ENCODE data around the gene MCTP2. TPM values are rescaled to one million over a fixed set of nuclear protein-coding genes. Genes with fewer than 3 reads are reported as not detected.

The MCTP2 gene
- total and polyA plus RNA-seq, 12 donors = 0.24 to 8.3 (median 0.89) TPM

DNA sequence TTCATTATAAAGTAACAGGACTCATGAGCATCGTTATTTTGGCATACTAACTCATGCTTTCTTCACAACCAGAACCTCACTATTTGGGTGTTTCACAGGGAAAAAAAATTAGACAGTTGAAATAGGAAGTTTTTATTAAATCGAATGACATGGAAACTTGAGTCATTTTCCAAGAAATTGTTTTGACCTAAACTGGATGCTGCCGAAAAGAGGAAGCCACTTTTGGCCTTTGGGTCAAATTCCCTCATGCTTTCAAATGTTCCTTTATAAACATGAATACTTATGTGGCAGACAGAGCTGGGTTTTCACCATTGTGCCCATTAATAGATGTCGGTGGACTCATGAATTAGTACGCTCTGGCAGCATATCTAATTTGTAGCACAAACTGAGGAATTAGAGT lies 224.9 kb downstream of the MCTP2 start:
- peaks cover 0 to 5% (median 0%) of the 10 kb centered on the region in 7 donors for H3K27me3 ChIP-seq
- H3K4me3 ChIP-seq = no peak overlapping the region
- H3K4me1 ChIP-seq = no peaks in the 10 kb centered on the region
- H3K9me3 ChIP-seq = no peaks in the 10 kb centered on the region
- intact Hi-C loops (cut with DNase I) = no loop called here
- H3K36me3 ChIP-seq = peaks cover 0 to 6% (median 0%) of the 10 kb centered on the region in 9 donors
- no peak for ATAC-seq
- no peak overlapping the region for H3K27ac ChIP-seq
- TF ChIP-seq, protein P1, sequence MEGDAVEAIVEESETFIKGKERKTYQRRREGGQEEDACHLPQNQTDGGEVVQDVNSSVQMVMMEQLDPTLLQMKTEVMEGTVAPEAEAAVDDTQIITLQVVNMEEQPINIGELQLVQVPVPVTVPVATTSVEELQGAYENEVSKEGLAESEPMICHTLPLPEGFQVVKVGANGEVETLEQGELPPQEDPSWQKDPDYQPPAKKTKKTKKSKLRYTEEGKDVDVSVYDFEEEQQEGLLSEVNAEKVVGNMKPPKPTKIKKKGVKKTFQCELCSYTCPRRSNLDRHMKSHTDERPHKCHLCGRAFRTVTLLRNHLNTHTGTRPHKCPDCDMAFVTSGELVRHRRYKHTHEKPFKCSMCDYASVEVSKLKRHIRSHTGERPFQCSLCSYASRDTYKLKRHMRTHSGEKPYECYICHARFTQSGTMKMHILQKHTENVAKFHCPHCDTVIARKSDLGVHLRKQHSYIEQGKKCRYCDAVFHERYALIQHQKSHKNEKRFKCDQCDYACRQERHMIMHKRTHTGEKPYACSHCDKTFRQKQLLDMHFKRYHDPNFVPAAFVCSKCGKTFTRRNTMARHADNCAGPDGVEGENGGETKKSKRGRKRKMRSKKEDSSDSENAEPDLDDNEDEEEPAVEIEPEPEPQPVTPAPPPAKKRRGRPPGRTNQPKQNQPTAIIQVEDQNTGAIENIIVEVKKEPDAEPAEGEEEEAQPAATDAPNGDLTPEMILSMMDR (IDR thresholded peaks at IDR 0.05) = no peak
- DNase-seq = no peak
- 64 to 81% methylated on average over 5 of the region's 5 CpGs for WGBS, 2 donors

DNA sequence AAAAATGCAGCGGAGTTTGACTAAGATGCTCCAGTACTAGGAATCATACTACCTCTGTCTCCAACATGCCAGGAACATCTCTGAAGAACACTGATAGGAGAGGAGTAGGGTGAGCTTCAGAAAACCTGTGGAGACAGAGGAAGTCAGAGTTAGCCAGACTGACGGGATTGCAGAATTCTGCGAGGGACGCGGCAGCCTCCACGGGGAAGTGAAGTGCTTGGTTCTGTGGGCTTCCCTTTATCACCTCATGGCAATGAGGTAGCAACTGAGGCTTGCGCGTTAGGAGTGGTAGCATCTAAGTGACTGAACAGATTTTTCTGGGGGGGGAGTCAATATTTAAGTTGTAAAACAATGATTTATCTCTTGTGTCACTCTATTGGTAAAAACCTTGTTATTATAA lies 226.3 kb downstream of the MCTP2 start:
- intact Hi-C loops (cut with DNase I) = no loop called here
- TF ChIP-seq, protein P1 (IDR thresholded peaks at IDR 0.05) = no peak
- Histone ChIP-seq H3K27me3 (peaks cover 0 to 6% (median 0%) of the 10 kb centered on the region in 7 donors), H3K9me3 (no peaks in the 10 kb centered on the region), H3K4me3 (no peak overlapping the region), H3K27ac (no peak overlapping the region), H3K36me3 (peaks cover 0 to 6% (median 0%) of the 10 kb centered on the region in 9 donors), H3K4me1 (no peaks in the 10 kb centered on the region)
- 78 to 93% methylated on average over 8 of the region's 8 CpGs for WGBS, 2 donors
- no peak for ATAC-seq
- DNase-seq = no peak

DNA sequence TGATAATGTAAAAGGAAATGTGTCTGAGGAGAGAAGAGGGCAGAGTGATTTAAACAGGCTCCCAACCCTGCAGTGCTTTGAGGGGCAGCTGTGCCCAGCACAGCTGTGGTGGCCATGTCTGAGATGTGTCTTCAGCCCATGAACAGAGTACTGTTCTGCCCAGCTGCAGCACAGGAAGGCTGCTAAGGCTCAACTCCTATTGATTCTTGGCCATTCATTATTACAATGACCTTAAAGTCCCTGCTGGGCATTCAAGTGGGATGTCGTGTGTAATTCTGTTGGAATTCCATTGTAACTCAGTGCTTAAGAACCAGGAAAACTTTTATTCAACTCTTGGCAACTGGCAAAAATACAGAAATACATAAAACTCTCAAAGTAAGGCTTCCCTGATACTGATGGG lies 229.3 kb downstream of the MCTP2 start:
- WGBS, 2 donors = 62 to 64% methylated on average over 1 of the region's 1 CpG
- TF ChIP-seq, protein P1 (IDR thresholded peaks at IDR 0.05) = no peak

DNA sequence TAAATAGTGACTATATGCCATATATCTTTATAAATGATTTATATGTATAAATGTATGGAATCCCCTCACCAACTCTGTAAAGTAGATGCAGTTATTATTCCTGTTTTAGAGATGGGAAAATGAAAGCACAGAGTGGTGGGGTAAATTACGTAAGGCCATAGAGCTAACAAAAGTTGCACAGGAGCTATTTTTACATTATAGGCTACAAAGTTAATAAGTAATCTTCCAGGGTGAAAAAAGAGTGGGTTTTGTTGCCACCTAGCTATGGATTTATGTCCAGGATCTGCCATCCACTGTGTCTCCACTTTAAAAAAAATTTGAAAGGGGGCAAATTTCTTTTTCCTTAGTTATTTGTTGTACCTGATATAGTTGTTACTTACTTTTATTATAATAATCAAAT lies 235.7 kb downstream of the MCTP2 start:
- DNase-seq (no peak), ATAC-seq (no peak)
- Histone ChIP-seq H3K9me3 (no peaks in the 10 kb centered on the region), H3K4me3 (no peak overlapping the region), H3K27me3 (peaks cover 0 to 3% (median 0%) of the 10 kb centered on the region in 7 donors), H3K36me3 (no peaks in the 10 kb centered on the region), H3K27ac (no peak overlapping the region), H3K4me1 (no peaks in the 10 kb centered on the region)
- intact Hi-C loops (cut with DNase I) = no loop called here
- WGBS, 2 donors = 85% methylated on average over 1 of the region's 1 CpG
- TF ChIP-seq, protein P1 (IDR thresholded peaks at IDR 0.05) = no peak

More for the DNA sequence above, 229.3 kb downstream of the MCTP2 start:
- intact Hi-C loops (cut with DNase I) = no loop called here
- peaks cover 0 to 6% (median 0%) of the 10 kb centered on the region in 9 donors for H3K36me3 ChIP-seq
- no peaks in the 10 kb centered on the region for H3K9me3 ChIP-seq
- peaks cover 0 to 6% (median 0%) of the 10 kb centered on the region in 7 donors for H3K27me3 ChIP-seq
- H3K27ac ChIP-seq = no peak overlapping the region
- no peak overlapping the region for H3K4me3 ChIP-seq
- DNase-seq (no peak), ATAC-seq (no peak)
- no peaks in the 10 kb centered on the region for H3K4me1 ChIP-seq

Data from heart right ventricle (tissue), 16 donors.